Activated CD4-positive, alpha-beta T cell treated with anti-CD3 and anti-CD28 coated beads, Interleukin-2, Interleukin-6, amounts not matched to agents 100 ng/mL and 50 ng/mL, durations not matched to agents 16 hours and 8 hours (primary cell): ENCODE results near the gene VWA7.

Experiments used
- DNase-seq: peaks from one replicate; pipeline ENCODE4 v3.0.0-alpha.2; 2020

The VWA7 gene

GRCh38 chr6:31778193-31778592 is 1.1 kb upstream of the VWA7 start:
- no peak for DNase-seq

- no peak for DNase-seq
Measured at GRCh38 chr6:31777667-31778050, 531 bp upstream of the VWA7 start.

GRCh38 chr6:31776485-31776988 is 591 bp downstream of the VWA7 start:
- no peak for DNase-seq

- no peak for DNase-seq
Measured at GRCh38 chr6:31775633-31776484, 1.3 kb downstream of the VWA7 start.

GRCh38 chr6:31775184-31775583 is 1.9 kb downstream of the VWA7 start:
- DNase-seq, result no peak

GRCh38 chr6:31771992-31772358 is 5.2 kb downstream of the VWA7 start:
- no peak for DNase-seq

GRCh38 chr6:31770860-31771259 is 6.3 kb downstream of the VWA7 start:
- no peak for DNase-seq

- peak; percentile 91 for DNase-seq
Measured at GRCh38 chr6:31769684-31770371, 7.3 kb downstream of the VWA7 start.

GRCh38 chr6:31768363-31769257 is 8.5 kb downstream of the VWA7 start:
- no peak for DNase-seq

GRCh38 chr6:31767096-31767645 is 10.0 kb downstream of the VWA7 start:
- no peak for DNase-seq

GRCh38 chr6:31765910-31766794 is 11.0 kb downstream of the VWA7 start:
- DNase-seq, result no peak

GRCh38 chr6:31765559-31765909 is 11.6 kb downstream of the VWA7 start:
- no peak for DNase-seq

- no peak for DNase-seq
Measured at GRCh38 chr6:31764198-31764597, 12.9 kb downstream of the VWA7 start.

- no peak for DNase-seq
Measured at GRCh38 chr6:31763619-31763940, 13.5 kb downstream of the VWA7 start.

- DNase-seq, result no peak
Measured at GRCh38 chr6:31762878-31763618, 14.1 kb downstream of the VWA7 start.

- no peak for DNase-seq
Measured at GRCh38 chr6:31762356-31762755, 14.8 kb downstream of the VWA7 start, which contains the start of gene SAPCD1. Gene SAPCD1, plus strand, starts transcription at chr6:31762656. Its CDS starts 399 bp downstream, at chr6:31763055.

- no peak for DNase-seq
Measured at GRCh38 chr6:31761343-31761742, 15.8 kb downstream of the VWA7 start.

GRCh38 chr6:31760790-31761189 is 16.3 kb downstream of the VWA7 start:
- DNase-seq, result no peak

GRCh38 chr6:31758281-31758680 is 18.8 kb downstream of the VWA7 start:
- no peak for DNase-seq

GRCh38 chr6:31752739-31753319 is 24.3 kb downstream of the VWA7 start:
- DNase-seq, result no peak
